IMR-90 (cell line): ENCODE results near the gene PLXNC1.

Experiments used
- CHD1 ChIP-seq: IDR thresholded peaks from 2 replicates; pipeline ENCODE4 v1.6.1; 2012; ENCODE audit warnings: low read depth, low read length, improper control_type of control experiment
- MXI1 ChIP-seq: IDR thresholded peaks from 2 replicates; pipeline ENCODE4 v1.6.1; 2012; ENCODE audit warnings: low read depth, mild to moderate bottlenecking, low read length, moderate library complexity, borderline replicate concordance
- POLR2A ChIP-seq: IDR thresholded peaks from 2 replicates; pipeline ENCODE4 v1.6.1; 2012; ENCODE audit warnings: mild to moderate bottlenecking, low read depth, low read length
- RCOR1 ChIP-seq: IDR thresholded peaks from 2 replicates; pipeline ENCODE4 v1.6.1; 2012; ENCODE audit warnings: mild to moderate bottlenecking, low read length, improper control_type of control experiment; ENCODE audit not compliant: insufficient replicate concordance
- SMC3 ChIP-seq: fragments of 150-350 bp; IDR thresholded peaks from 2 replicates; pipeline ENCODE4 v1.6.1; 2016; ENCODE audit warnings: low read depth, mild to moderate bottlenecking, antibody characterized with exemption, low read length, moderate library complexity
- TF ChIP-seq, protein P1 (sequence below): conservative IDR thresholded peaks from 2 replicates; pipeline ENCODE4 v1.5.1; 2012; ENCODE audit warnings: mild to moderate bottlenecking, low read depth, low read length, improper control_type of control experiment
- TF ChIP-seq, protein P2 (sequence below): fragments of 150-350 bp; IDR thresholded peaks from 2 replicates; pipeline ENCODE4 v1.6.1; 2017; ENCODE audit warnings: mild to moderate bottlenecking, antibody characterized with exemption, low read length, low read depth

DNA sequence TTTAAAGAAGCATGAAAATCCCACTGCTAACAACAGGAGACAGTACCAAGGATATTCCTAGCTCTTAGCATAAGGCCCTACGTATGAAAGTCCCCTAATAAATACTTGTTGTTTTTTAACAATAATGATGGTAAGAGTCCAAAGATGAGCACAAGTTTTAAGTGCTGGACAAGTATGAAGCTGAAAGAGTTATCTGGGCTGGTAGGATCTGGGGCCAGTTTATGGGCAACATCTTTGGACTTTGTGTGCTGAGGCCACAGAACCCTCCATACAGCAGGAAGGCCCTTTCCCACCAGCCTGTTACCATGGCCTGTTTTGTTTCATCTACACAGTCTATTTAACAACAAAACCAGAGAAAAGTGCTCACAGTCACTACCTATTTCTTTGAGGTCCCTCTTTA is 12.5 kb upstream of the PLXNC1 start:
- TF ChIP-seq, protein P1, sequence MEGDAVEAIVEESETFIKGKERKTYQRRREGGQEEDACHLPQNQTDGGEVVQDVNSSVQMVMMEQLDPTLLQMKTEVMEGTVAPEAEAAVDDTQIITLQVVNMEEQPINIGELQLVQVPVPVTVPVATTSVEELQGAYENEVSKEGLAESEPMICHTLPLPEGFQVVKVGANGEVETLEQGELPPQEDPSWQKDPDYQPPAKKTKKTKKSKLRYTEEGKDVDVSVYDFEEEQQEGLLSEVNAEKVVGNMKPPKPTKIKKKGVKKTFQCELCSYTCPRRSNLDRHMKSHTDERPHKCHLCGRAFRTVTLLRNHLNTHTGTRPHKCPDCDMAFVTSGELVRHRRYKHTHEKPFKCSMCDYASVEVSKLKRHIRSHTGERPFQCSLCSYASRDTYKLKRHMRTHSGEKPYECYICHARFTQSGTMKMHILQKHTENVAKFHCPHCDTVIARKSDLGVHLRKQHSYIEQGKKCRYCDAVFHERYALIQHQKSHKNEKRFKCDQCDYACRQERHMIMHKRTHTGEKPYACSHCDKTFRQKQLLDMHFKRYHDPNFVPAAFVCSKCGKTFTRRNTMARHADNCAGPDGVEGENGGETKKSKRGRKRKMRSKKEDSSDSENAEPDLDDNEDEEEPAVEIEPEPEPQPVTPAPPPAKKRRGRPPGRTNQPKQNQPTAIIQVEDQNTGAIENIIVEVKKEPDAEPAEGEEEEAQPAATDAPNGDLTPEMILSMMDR = no peak
- no peak for TF ChIP-seq POLR2A
- TF ChIP-seq CHD1 = no peak
- TF ChIP-seq SMC3 = no peak
- TF ChIP-seq, protein P2, sequence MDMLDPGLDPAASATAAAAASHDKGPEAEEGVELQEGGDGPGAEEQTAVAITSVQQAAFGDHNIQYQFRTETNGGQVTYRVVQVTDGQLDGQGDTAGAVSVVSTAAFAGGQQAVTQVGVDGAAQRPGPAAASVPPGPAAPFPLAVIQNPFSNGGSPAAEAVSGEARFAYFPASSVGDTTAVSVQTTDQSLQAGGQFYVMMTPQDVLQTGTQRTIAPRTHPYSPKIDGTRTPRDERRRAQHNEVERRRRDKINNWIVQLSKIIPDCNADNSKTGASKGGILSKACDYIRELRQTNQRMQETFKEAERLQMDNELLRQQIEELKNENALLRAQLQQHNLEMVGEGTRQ = no peak
- TF ChIP-seq MXI1 = no peak
- no peak for TF ChIP-seq RCOR1
